Caki2 (cell line): ENCODE measurements around the gene ARMC5. TPM values are rescaled to one million over a fixed set of nuclear protein-coding genes. Genes with fewer than 3 reads are reported as not detected.
A peak's percentile ranks its signal among the peaks of the same experiment; 100 is the strongest.
"Not testable (repeated sequence)": the region's sequence is repeated elsewhere in the genome, so short reads cannot be mapped to it uniquely, and the experiment has no call there.

Source experiments
- DNase-seq: peaks from one replicate; pipeline ENCODE4 v3.0.0-alpha.2; 2015; ENCODE audit warnings: low read depth
- in situ Hi-C: cut with HindIII; loops from 2 replicates; pipeline ENCODE4 v1.10.0; 2016; ENCODE audit warnings: low sequenced_read_pairs, low pct_unique_long_range_greater_than_20kb, mixed read lengths
- total RNA-seq: library from RNA; depleted of rRNA; stranded (reverse); fragments of >200 nt; shearing (Covaris generic); gene quantifications from 2 replicates; pipeline ENCODE4 v1.2.3, GENCODE V29; 2014; ENCODE audit warnings: low replicate concordance

Gene ARMC5
- total RNA-seq, 1 experiment from 2014 or later = 22.5 TPM

DNA sequence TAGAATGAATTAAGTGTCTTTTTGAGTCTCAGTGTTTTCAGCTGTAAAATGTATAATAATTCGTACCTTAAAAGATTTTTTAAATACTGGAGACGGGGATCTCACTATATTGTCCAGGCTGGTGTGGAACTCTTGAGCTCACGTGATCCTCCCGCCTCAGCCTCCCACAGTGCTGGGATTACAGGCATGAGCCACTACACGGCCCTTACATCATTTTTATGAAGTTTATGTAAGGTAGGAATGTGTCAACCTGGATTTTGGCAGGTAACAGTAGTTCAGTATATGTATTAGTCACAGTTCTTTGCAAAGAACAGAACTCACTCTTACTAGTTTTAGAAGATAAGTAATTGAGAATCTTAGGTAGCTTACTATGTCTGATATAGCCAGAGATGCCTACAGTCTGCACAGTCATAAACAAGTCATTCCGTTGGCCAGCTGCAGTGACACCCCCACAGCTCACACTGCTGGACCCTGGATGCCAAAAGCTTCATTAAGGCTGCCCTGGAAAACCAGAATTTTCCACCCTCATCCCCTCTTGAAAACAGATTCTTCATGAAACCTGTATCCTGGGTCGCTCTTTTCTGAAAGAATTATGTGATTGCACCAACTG is 30.6 kb upstream of the ARMC5 start:
- in situ Hi-C loops = no loop called here
- DNase-seq = no peak

DNA sequence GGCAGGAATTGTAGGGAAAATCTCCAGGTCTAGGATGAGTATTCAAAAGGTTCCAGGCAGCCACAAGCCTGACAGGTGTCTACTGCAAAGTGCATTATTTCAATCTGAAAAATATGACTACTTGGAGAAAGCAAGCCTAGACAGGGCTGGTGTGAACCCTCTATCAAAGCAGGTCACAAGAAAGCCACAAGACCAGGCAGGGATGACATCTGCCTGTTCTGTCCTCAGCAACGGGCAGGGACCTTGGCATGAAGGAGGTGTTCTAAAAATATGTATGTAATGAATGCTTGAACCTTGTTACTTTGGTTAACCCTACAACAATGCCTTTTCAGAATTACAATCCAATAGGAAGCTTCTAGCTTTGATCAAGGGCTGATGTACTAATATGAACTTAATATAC is 30.0 kb upstream of the ARMC5 start:
- in situ Hi-C loops = no loop called here
- DNase-seq = no peak

DNA sequence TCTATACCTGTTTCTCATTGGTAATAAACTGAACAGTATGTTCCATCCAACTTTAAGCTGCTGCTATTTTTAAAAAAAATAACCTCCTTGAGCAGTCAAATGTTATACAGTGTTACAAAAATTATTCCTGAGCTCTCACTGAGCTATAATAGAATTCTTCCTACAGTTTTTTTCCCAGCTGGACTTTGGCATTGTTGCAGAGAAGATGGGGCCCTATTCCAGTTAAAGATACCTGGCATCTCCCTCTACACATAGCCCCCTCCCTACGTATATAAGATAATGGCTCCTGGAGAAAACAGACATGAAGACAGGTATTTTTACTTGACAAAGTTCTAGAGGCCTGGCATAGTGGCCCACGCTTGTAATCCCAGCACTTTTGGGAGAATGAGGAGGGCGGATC is 29.5 kb upstream of the ARMC5 start:
- in situ Hi-C loops = no loop called here
- no peak for DNase-seq

DNA sequence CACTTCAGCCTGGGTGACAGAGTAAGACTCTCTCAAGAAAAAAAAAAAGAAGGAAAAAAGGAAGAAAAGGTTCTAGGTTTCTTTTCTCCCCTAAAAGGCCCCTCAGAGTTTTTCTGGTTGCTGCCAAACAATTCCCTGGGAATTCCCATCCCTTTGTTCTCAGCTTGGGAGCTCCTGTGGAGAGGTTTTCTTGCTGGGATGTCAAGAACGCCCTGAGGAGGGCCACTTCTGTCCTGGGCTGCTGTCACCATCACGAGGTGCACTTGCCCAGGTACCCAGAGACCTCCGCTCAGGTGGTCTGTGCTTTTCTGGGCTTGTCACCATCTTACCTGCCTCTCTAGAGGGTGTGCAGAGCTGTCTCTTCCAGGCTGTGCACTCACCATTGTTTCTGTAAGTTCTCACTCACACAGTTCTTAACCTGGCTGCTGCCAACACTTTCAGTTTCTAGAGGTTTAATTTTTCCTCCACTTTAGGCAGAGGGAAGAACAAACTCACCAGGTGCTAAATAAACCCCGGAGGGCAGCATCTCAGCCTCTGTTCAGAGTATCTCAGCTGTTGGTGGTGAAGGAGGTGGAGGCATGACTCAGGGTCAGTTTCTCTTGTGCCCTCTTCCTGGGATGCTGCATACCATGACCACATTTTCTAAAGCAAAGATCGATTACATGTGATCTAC is 28.8 kb upstream of the ARMC5 start:
- no peak for DNase-seq
- in situ Hi-C loops = no loop called here

DNA sequence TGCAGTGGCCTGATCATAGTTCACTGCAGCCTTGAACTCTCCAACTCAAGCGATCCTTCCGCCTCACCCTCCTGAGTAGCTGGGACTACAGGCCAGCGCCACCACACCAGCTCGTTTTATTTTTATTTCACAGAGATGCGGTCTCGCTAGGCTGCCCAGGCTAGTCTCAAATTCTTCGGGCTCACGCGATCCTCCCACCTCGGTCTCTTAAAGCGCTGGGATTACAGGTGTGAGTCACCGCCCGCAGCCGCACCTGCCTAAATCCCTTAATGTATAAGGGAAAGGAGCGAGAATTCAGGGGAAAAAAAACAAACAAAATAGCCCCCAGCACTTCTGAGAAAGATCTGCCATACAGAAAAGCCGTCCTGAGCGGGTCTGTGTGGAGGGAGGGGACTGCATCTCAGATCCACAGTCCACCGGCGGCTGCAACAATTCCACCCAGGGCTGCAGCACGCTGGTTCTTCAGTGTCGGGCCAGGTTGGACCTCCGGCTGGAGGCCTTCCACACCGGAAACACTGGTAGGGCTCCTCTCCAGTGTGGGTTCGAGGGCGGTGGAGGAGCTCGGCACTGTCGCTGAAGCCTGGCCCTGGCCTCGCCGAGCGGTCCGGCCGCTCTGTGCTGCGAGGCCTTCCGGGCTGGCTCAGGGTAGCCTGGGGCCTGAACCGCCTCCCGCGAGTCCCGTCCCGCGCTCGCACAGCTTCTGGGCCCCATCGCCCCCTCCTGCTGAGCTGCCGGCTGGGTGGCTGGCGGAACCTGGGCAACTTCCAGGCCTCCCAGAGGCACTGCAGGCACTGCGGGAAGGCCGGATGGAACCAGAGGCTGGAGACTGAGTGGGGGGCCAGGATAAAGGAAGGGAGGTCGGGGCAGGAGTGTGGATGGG is 23.7 kb upstream of the ARMC5 start:
- in situ Hi-C loops = no loop called here
- no peak for DNase-seq

DNA sequence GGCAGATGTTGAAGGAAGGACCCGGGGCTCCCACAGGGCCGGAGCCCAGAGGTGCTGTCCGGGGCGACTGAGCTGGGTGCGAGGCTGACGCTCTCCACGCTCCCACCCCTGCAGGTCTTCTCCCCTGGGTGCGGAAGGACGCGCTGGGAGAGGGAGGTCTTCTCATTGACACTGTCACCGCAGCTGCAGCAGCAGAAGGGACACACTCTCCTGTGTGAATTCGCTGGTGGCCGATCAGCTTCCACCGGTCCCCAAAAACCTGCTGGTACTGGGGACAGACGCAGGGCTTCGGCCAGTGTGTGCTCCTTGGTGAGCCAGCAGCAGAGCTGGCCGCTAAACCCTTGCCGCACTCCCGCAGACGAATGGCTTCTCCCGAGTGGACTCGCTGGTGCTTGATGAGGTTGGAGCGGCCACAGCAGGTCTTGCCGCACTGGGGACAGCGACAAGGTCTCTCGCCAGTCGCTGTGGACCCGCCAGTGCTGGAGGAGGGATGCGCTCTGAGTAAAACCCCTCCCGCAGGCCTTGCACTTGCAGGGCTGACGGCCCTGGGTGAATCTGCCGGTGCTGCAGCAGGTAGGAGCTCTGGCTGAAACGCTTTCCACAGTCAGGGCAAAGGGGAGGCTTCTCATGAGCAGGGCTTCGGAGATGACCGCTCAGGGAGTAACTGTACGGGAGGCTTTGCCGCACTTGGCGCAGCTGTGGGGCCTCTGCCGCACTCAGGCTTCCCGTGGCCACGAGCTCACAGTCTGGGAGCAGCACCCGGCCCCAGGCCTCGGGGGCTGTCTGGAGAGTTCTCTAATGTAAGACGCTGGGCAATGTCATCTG is 22.9 kb upstream of the ARMC5 start:
- in situ Hi-C loops = no loop called here

DNA sequence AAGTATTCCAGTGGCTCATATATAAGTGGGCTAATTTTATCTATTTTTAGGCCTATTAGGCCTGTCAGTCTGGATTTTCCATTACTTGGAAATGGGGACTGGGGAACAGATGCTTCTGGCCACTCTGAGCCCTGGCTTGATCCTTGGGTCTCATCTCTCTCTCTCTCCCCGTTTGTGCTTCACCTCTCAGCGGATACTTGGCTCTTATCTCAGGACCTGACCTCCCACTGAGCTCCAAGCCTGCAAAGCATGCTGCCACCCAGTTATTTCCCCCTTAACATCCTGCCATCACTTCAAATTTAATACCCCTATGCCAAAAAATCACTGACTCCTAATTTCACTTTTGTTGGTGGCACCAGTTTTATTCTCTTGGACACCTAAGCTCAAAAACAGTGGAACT is 20.9 kb upstream of the ARMC5 start:
- in situ Hi-C loops = no loop called here
- DNase-seq = no peak

More for the DNA sequence above, 22.9 kb upstream of the ARMC5 start:
- no peak for DNase-seq

DNA sequence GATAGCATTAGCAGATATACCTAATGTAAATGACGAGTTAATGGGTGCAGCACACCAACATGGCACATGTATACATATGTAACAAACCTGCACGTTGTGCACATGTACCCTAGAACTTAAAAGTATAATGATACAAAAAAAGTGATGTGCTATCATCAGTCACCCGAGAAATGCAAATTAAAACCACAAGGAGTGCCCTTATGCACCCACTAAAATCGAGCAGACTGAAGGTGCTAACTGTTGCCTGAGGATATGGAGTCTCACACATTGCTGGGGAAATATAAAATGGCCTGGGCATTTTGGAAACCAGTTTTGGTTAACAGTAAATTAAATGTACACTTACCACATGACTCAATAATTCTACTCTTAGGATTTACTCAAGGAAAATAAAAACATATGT is 20.3 kb upstream of the ARMC5 start:
- in situ Hi-C loops, DNase-seq: not testable (repeated sequence)

DNA sequence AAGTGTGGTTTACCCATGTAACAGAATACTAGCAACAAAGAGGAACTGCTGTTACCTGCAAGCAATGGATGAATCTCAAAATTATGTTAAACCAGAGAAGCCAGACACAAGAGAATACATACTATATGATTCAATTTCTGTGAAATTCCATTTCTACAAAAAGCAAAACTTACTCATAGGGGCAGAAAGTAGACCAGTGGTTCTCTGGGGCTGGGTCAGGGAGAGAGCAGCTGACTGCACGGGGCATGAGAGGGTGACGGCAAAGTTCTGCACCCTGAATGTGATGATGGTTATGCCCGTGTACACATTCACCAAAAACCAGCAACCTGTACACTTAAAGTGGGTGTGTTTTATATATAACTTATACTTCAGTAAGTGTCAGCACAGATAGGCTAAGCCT is 19.8 kb upstream of the ARMC5 start:
- no peak for DNase-seq
- in situ Hi-C loops = no loop called here

DNA sequence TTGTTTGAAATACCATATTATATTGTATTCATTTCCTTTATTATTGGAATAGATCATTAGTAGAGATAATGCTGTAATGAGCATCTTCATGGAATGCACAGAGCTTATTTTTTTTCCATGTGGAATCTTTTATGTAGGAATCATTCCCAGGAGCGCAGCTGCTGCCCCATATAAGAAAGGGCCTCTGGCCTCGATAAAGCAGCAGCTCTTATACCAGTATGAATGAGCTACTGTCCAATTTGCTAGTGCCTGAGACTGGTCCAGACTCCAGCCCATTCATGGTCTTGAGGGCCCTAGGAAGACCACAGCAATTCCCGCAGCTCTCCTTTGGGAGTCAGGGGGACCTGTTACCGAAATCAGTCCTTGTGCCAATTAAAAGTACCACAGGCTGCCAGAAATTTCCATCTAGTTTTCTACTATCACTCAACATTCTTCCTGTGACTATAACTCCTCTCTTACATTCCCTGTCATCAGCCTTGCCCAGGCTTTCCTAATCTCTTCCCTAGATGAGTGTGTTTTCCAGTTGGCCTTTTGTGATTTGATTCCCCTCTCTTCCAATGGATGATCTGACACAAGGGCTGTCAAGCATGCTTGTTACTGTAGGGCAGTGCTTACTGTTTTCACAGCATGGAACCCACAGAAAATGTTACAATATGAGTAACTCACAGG is 18.7 kb upstream of the ARMC5 start:
- no peak for DNase-seq
- in situ Hi-C loops = no loop called here

DNA sequence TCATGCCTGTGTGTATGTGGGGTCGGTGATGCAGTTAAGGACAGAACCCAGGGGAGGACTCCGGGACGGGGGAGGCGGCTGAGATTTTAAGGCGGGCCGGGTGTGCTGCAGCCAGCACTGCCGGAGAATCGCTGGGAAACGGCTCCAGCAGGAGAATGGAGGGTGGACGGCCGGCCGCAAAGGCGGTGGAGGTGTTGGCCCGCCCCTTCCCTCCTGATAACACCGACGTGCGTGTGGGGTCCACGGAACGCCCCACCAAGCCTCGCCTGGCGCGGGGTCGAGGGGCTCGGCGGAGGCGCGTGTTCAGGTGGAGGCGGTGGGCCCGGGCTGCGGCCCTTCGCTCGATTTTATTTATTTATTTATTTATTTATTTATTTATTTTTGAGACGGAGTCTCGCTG is 17.3 kb upstream of the ARMC5 start:
- DNase-seq = no peak
- in situ Hi-C loops = no loop called here

DNA sequence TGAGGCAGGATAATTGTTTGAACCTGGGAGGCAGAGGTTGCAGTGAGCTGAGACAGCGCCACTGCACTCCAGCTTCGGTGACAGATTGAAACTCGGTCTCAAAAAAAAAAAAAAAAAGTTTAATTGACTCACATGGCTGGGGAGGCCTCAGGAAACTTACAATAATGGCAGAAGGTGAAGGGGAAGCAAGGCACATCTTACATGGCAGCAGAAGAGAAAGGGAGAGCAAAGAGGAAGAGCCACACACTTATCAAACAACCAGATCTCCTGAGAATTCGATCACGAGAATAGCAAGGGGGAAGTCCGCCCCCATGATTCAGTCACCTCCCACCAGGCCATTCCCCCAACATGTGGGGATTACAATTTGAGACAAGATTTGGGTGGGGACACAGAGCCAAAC is 13.4 kb upstream of the ARMC5 start:
- DNase-seq, in situ Hi-C loops: not testable (repeated sequence)

DNA sequence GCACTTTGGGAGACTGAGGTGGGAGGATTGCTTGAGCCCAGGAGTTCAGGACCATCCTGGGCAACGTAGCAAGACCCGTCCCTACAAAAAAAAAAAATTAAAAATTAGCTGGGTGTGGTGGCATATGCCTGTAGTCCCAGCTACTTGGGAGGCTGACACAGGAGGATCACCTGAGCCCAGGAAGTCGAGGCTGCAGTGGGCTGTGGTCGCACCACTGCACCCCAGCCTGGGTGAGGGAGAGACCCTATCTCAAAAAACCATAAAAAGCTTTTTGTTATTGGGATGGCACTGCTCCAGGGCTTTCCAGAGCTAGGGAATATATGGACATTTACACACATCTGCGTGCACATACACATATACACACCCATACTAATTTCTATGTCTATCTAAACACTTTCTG is 8.1 kb upstream of the ARMC5 start:
- DNase-seq = no peak
- in situ Hi-C loops = no loop called here

DNA sequence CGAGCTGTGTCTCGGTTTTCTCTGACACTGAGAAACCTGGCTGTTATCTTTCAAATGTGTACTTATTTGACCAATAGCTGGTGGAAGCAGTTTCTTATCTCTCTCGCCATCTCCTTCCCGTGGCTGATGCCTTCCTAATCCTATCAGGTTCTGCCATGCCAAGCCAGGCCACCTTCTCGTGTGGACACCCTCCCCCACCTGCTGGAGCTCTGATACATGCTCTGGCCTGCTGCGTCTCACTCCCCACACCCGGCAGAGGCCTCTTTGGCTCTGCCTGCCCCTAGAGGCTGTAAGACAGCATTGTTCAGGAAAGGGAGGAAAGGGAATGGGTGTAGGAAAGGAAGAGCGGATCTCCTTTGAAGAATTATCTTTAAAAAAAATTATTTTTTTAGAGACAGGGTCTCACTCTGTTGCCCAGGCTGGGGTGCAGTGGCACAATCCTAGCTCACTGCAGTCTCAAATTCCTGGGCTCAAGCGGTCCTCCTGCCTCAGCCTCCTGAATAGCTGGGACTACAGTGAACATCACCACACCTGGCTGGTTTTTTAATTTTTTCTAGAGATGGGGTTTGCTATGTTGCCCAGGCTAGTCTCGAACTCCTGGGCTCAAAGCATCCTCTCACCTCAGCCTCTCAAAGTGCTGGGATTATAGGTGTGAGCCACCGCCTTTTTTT is 7.5 kb upstream of the ARMC5 start:
- DNase-seq = peak; percentile 80
- in situ Hi-C loops = no loop called here

DNA sequence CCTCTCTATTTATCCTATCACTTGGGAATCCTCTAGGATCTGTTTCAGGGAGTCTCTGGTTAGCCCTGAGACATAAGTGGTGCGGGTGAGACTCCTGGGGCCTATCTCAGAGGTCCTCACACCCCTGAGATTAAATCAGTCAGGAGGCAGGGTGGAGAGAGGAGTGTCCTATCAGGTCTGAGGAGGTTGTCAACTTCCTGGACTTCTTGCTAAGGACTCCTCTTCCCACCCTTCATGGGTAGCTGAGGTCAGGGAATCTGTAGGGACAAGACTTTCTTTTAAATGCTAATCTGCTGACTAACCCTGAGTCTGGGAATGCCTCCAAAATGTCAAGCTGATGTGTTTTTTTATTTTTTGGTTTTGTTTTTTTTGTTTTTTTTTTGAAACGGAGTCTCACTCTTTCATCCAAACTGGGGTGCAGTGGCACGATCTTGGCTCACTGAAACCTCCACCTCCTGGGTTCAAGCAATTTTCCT is 6.6 kb upstream of the ARMC5 start:
- in situ Hi-C loops = no loop called here
- DNase-seq = peak; percentile 91

DNA sequence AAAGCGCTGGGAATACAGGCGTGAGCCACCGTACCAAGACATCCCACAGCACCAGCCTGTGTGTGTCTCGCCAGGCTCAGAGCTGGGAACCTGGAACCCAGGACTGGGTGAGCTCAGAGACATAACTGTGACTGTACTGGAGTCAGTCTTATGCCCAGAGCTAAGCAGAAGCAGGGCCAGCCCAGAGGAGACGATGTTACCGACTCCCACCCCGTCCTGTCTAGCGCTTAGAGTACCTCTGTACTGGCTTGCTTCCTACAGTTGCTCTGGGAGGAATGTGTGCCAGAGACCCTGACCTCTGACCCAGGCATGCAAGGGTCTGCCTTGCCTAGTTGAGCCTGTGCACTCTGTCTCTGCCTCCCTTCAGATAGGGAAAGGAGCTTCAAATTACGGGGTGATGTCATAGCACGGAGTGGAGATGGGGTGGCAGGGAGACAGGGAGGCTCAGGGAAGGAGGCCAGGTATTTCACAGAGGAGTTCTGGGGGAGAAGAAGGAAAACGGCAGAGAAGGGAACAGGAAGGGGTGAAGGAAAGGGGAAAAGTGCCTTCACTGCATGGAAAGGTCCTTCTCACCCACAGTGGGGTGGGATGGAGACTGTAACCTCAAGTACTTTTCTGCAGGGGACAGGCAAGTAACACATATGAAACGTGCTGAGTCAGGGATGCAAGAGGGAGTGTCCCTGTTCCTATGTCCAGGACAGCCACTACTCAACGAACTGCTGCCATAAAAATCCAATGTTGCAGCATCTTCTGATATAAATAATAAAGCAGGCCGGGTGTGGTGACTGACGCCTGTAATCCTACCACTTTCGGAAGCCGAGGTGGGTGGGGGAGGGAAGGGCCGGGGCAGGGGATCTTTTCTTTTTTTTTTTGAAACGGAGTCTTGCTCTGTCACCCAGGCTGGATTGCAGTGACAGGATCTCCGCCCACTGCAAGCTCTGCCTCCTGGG is 5.8 kb upstream of the ARMC5 start:
- in situ Hi-C loops = no loop called here
- peak; percentile 88 for DNase-seq
